GM20431 (cell line): Measurements from ENCODE around the gene EIF3M.
"Not testable (repeated sequence)": the region's sequence is repeated elsewhere in the genome, so short reads cannot be mapped to it uniquely, and the experiment has no call there.

ENCODE experiments used
- in situ Hi-C: fragments of 300-500 bp; cut with MseI, MboI; formaldehyde crosslinking; loops from one replicate; pipeline ENCODE4 v1.15.0; 2020; ENCODE audit warnings: low sequenced_read_pairs; ENCODE audit not compliant: unreplicated experiment

Gene EIF3M

DNA sequence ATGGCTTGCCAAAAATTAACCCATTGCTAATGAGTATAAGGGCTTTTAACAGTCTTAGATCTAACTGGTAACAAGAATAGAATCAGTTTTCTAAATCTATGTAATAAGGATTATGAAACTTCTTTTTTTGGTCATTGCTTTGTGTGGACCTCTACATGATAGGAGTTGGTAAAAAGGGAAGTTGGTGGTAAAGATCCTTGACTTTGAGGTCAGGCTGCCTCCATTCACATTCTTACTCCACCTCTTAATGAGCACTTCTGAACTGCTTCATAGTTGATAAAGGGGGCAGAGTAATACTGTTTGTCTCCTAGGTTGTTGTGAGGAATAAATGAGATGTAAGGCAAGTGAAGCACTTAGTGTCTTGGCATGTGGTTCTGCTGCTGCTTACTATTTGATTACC is 10.6 kb downstream of the EIF3M start:
- in situ Hi-C loops, result no loop called here

DNA sequence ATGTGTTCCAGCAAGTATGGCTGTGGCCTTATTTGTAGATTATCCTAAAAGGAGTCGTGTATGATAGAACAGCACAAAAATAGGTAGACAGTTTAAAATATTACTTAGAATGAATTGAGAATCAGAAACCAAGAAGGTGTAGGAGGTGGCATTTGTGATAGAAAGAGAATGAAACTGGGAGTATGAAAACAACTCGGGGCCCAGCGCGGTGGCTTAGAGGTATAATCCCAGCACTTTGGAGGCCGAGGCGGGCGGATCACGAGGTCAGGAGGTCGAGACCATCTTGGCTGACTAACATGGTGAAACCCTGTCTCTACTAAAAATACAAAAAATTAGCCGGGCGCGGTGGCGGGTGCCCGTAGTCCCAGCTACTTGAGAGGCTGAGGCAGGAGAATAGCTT is 12.5 kb downstream of the EIF3M start:
- in situ Hi-C loops, result not testable (repeated sequence)

DNA sequence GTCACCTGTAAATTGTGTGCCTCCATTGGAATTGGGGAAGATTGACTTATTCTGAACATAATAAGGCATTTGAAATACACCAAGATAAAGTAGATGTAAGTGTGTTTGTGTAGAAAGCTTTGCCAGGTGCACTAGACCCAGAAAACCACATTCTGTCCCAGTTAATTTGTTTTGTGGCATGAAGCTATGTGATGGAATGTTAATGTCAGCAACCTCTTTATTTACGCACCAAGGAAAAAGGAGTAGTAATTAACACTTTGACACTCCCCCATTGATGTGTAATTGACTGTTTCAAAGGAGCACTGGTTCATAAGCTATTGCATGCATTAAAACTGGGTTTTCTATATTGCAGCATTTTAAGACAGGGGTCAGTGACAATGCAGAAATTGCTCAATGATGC is 14.3 kb downstream of the EIF3M start:
- in situ Hi-C loops, result no loop called here

DNA sequence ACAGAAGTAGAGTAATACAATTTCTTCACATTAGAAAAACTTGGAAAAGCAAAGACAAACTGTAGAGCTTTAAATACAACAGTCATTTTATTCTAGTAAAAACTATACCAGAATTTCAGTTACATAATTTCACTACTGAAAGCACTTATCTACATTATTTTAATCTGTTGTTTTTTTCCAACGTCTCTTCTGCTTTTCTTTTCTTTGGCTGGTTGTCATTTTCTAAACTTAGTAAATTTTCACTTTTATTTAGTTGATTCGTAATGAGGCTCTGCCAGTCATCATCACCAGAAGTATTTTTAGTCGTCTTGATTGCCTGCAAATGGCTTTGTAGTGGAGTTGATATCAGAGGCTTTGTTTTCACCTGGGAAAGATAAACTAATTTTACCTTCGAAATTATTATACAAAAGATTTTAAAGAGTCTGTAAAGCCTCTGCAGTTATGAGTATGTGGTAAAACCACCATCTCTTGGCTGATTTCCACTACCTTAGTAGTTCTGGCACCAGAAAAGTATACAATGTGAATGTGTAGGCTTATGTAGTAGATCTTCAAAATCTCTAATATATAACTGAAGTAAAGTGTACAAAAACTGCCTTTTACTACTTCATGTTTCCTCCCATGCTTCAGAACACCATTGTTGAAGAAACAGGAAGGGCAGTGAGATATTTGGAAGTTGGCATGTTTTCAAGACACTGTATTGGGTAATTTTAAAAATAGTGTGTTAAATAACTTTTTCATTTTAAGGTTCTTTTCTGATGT is 19.2 kb downstream of the EIF3M start:
- in situ Hi-C loops, result no loop called here

DNA sequence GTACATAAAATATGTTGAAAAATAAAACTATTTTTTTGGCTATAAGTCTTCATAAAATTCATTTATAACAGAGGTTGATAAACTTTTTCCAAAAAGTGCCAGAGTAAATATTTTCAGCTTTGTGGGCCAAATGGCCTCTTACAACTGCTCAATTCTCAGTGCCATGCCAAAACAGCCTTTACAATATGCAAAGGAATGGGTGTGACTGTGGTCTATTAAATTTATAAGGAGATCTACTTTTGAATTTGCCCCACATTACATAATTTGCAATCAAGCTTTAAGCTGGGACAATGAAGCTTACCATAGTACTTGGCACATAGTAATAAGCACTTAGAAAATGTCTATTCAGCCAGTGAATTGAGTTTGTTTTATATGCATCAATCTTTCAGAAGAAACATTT is 22.6 kb downstream of the EIF3M start:
- in situ Hi-C loops, result no loop called here

DNA sequence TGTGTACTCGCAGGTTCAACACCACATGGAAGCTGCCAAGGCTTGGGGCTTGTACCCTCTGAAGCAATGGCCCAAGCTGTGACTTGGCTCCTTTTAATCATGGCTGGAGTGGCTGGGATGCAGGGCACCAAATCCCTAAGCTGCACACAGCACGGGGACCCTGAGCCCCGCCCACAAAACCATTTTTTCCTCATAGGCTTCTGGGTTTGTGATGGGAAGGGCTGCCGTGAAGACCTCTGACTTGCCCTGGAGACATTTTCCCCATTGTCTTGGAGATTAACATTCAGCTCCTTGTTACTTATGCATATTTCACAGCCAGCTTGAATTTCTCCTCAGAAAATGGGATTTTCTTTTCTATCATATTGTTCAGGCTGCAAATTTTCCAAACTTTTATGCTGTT is 25.2 kb downstream of the EIF3M start:
- in situ Hi-C loops, result not testable (repeated sequence)

DNA sequence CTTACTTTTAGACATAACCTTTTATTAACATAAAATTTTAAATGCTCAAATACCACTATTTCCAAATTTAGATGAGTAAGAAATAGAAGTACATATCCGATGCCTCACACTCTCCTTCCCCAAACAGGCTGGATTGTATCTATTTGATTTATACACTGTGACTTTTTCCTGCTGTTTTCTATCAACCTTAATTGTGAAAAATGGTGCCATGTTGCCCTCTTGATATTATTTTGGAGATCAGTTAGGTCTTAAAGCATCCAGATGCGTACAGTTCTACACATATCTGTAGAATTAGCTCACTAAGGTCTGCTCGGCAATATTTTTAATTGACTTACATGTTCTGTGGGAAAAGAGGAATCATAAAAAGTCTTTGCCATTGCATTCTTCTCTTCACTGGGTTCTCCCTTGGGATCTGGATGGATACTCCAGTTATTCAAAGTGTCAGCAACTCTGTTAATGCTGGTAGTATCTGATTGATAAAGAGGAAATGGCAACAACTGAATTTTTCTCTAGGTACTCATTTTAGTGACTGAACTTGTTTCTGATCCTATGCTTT is 27.2 kb downstream of the EIF3M start:
- in situ Hi-C loops, result no loop called here

DNA sequence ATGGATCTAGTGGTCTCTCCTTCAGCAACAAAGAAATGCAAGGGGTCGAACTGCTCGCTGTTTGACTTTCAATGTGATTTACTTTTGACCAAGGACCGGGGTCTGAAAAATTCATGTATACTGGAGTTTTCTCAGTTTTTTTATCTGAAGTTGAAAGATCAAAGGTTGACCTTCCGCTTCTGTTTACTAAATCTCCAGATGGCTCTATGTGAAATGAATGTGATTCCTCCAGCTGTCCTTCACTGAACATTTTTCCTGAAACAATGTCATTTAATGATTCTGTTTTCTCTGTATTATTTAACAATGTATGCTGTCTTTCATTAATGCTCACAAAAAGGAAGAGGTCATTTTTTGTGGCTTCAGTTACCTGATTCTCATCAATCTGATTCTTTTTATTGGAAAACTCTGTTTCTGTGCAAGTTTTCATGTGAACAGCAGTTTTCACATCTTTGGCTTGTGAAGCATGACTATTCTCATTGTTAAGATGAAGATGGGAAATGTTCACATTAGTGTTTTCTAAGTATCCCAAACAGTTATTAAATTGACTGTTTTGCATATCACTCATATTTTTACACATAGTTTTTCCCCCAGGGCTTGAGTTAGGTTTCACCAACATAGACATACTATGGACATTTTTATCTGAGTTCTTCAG is 30.0 kb downstream of the EIF3M start:
- in situ Hi-C loops, result no loop called here

DNA sequence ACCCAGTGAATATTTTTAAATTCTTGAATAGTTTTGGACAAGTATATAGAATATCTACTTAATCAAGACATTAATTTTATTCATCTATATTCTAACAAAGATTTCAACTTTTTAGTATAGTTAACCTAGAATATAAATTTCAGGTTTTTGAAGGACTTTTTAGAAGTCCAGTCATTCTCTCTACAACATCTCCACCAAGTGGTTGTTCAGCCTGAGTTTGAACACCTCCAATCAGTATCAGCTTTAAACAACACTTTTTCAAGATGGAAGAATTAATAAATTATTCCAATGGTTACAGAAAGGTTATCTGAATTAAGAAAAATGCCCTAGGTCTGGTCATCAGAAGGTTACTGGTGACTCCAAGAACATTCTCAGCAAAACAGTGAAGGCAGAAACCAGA is 31.8 kb downstream of the EIF3M start:
- in situ Hi-C loops, result no loop called here

DNA sequence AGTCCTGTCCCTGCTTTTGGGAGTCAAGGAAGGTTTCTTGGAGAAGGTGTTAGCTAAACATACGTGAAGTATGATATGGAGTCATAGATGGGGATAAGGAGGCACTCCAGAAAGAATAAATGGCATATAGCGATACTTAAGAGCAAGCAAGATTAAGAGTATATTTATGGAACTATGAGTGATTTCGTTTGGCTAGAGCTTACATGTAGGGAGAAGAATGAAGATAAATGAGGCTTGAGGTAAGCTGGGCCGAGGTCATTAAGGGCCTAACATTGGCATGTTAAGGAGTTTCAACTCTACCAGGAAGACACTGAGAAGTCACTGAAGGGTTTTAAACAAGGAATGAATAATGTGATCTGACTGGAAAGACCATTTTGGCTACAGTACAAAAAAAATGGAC is 33.3 kb downstream of the EIF3M start:
- in situ Hi-C loops, result no loop called here

DNA sequence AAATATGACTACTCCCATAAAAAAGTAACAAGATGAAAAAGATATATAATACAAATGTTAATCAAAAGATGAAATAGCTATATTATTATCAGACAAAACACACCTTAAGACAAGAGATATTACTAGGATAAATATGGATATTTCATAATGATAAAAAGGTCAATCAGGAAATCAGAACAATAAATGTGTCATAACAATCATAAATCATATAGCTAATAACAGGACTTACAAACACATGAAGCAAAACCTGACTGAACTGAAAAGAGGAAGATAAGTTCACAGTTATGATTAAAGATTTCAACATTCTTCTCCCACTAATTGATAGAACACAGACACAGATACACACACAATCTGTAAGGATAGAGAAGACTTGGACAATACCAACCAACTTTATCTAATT is 47.2 kb downstream of the EIF3M start:
- in situ Hi-C loops, result no loop called here

DNA sequence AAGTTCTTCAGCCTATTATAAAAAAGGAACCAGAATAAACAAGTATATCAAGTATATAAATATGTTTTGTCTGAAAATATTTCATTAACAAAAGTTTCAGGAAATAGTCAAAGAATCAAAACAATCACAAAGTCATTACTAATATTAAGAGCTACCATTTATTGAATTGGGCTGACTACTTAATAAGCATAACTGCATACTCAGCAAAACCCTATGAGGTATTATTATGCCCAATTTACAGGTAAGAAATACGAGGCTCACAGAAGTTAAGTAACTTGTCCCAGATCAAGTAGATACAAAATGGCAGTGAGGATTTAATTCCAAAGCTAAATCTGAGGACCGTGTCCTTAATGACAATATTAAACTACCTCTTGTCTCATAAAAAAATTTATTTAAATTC is 52.2 kb downstream of the EIF3M start:
- in situ Hi-C loops, result no loop called here

DNA sequence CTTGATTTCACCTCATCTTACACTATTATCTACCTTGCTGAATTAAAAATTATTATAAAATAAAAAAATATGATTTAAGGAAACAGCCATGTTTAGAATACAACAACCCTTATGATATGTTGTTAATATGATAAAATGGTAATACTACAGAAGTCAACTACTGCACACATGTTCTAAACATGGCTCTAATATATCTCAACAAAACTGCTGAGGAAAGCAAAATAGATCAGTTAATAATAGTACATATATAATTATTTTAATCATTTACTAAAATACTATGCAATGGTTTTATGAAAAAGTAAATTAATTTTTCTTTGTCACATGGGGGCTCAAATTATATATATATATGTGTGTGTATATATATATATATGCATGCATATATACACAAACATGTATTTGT is 57.7 kb downstream of the EIF3M start:
- in situ Hi-C loops, result no loop called here

DNA sequence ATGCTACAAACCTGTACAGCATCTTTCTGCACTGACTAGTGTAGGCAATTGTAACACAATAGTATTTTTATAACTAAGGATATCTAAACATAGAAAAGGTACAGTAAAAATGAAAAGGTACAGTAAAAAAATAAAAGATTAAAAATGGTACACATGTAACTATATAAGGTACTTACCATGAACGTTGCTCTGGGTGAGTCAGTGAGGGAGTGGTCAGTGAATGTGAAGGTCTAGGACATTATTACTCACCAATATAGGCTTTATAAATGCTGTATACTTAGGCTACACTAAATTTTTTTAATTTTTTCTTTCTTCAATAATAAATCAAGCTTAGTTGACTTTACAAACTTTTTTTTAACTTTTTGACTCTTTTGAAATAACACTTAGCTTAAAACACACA is 59.9 kb downstream of the EIF3M start:
- in situ Hi-C loops, result no loop called here
